Measurements from ENCODE around the gene RAP1A. TPM values are rescaled to one million over a fixed set of nuclear protein-coding genes. Genes with fewer than 3 reads are reported as not detected.

The RAP1A gene
- total RNA-seq, 1 experiment from 2014 or later, result 38.6 TPM

- no peak for DNase-seq (ENCODE audit: low spot score)
- in situ Hi-C loops (cut with HindIII; ENCODE audit: low sequenced_read_pairs), result no loop called here
Observed at GRCh38 chr1:111702504-111703050, 83.0 kb downstream of the RAP1A start.

- DNase-seq (ENCODE audit: low spot score), result no peak
- in situ Hi-C loops (cut with HindIII; ENCODE audit: low sequenced_read_pairs), result no loop called here
Observed at GRCh38 chr1:111704240-111704639, 84.7 kb downstream of the RAP1A start.

- no peak for DNase-seq (ENCODE audit: low spot score)
- in situ Hi-C loops (cut with HindIII; ENCODE audit: low sequenced_read_pairs), result no loop called here
Observed at GRCh38 chr1:111704776-111705175, 85.2 kb downstream of the RAP1A start.

GRCh38 chr1:111705841-111706240, 86.3 kb downstream of the RAP1A start:
- no peak for DNase-seq (ENCODE audit: low spot score)
- in situ Hi-C loops (cut with HindIII; ENCODE audit: low sequenced_read_pairs), result no loop called here

DNA sequence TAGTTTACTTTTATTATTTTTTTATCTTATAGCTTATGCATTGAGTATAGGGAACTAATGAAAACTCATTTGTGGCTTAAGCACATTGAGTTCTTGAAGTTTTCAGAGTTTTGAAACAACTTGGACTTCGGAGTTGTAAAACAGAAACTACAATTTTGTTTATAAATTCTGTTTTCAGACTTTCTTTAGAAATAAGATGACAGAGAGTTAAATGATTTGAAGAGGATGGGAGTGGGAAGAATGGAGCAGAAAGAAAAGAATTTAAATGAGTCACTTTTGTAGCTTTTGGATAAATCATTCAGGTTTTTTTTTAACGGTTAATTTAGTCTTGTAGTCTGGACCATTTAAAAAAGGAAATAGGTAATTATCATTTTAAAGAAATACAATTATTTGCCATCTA, 87.3 kb downstream of the RAP1A start:
- no peak for DNase-seq (ENCODE audit: low spot score)
- in situ Hi-C loops (cut with HindIII; ENCODE audit: low sequenced_read_pairs), result no loop called here

DNA sequence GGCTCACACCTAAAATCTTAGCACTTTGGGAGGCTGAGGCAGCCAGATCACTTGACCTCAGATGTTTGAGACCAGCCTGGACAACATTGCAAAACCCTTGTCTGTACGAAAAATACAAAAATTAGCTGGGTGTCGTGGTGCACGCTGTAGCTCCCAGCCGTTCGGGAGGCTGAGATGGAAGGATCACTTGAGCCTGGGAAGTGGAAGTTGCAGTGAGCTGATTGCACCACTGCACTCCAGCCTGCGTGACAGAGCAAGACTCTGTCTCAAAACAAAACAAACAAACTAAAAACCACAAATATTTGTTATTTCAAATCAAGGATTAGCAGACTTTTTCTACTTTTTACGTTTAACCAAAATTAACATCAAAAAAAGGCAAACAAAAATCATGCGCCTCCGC, 88.3 kb downstream of the RAP1A start:
- DNase-seq (ENCODE audit: low spot score), result no peak
- in situ Hi-C loops (cut with HindIII; ENCODE audit: low sequenced_read_pairs), result no loop called here

- no peak for DNase-seq (ENCODE audit: low spot score)
- in situ Hi-C loops (cut with HindIII; ENCODE audit: low sequenced_read_pairs), result no loop called here
Observed at GRCh38 chr1:111709986-111710385, 90.4 kb downstream of the RAP1A start.

DNA sequence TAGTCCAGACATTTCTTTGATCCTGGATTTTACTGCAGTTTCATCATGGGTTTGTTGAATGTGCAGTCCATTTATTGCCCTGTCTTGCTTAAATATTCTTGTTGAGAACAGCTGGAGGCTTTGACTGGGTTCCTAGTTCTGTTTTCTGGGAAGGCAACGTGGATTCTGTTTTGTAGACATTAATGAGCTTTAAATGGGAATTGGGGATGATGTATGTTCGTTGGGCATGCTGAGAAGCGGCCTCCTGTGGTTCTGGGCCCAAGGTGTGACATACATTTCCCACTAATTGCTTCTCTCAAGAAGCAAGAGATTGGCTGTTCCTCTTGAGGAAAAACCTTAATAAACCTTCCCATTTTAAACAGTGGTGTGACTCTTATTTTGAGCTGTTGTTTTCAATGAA, 96.7 kb downstream of the RAP1A start:
- in situ Hi-C loops (cut with HindIII; ENCODE audit: low sequenced_read_pairs), result no loop called here
- no peak for DNase-seq (ENCODE audit: low spot score)

DNA sequence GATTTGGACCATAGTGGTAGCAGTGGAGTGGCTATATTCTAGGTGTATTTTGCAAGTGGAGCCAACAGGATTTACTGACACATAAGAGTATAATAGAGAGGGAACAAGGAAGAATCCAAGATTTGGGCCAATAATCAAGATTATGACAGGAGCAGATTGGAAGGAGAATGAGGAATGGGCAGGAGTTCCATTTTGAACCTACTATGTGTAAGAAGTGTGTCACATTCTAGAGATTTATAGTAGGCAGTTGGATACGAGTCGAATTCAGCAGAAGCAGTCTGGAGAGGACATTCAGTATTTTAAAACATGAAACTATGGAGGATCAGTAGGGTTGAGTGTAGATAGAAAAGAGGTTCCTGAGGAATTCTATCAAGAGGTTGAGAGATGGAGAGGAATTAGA, 97.9 kb downstream of the RAP1A start:
- no peak for DNase-seq (ENCODE audit: low spot score)

GRCh38 chr1:111719135-111719534, 99.5 kb downstream of the RAP1A start:
- DNase-seq (ENCODE audit: low spot score), result no peak
- in situ Hi-C loops (cut with HindIII; ENCODE audit: low sequenced_read_pairs), result no loop called here

More for the DNA sequence above, 97.9 kb downstream of the RAP1A start:
- in situ Hi-C loops (cut with HindIII; ENCODE audit: low sequenced_read_pairs), result no loop called here

DNA sequence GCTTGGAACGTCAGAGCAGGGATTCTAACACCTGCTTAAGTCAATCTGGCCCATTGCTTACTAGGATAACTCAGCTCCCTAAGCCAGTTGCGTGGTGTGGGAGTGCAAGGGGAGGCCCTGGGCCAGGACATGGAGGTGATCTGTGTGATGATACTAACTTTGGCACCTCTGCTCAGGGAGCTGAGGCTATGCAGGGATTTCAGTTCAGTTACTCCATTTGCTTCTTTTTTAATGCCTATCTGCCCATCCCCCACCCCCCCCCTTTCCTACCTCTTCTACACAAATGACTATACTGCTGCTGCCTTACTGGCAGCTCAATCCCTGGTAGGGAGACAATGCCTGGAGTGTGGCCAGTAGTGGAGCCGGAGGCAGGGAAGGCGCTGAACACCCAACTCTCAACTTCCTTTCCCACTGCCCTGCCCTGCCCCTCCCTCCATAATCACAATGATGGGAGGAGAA, 100.1 kb downstream of the RAP1A start:
- no peak for DNase-seq (ENCODE audit: low spot score)
- in situ Hi-C loops (cut with HindIII; ENCODE audit: low sequenced_read_pairs), result no loop called here

DNA sequence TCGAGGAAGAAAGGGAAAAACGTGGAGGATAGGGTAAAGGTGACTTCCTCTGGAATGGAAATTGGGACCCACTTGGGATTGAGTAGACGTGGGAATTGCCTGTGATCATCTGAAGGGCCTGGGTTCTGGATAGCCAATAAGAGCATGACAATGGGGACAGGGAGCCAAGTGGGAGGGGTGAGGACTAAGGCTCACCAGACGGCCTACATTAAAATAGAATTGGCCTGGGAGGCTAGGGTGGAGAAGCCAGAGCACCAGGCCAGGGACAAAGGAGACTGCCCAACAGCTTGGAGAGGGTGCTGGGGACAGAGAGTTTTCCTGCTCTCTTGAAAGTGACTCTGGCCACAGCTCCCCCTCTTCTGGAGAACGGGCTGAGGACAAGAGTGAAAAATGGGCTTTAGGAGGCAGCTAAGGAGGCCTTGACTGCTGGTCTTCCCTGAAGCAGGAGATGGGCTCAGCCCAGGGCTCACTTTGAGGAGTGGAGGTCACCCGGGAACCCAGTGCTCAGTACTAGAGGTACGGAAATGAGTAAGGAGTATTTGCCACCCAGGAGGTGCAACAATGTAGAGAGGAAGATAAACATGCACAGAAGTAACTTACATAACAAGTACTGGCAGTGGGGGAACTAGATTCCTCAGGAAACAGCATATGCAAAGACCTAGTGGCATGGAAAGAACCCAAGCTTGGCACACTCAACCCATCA, 100.8 kb downstream of the RAP1A start:
- peak; percentile 24 for DNase-seq (ENCODE audit: low spot score)
- in situ Hi-C loops (cut with HindIII; ENCODE audit: low sequenced_read_pairs), result no loop called here

DNA sequence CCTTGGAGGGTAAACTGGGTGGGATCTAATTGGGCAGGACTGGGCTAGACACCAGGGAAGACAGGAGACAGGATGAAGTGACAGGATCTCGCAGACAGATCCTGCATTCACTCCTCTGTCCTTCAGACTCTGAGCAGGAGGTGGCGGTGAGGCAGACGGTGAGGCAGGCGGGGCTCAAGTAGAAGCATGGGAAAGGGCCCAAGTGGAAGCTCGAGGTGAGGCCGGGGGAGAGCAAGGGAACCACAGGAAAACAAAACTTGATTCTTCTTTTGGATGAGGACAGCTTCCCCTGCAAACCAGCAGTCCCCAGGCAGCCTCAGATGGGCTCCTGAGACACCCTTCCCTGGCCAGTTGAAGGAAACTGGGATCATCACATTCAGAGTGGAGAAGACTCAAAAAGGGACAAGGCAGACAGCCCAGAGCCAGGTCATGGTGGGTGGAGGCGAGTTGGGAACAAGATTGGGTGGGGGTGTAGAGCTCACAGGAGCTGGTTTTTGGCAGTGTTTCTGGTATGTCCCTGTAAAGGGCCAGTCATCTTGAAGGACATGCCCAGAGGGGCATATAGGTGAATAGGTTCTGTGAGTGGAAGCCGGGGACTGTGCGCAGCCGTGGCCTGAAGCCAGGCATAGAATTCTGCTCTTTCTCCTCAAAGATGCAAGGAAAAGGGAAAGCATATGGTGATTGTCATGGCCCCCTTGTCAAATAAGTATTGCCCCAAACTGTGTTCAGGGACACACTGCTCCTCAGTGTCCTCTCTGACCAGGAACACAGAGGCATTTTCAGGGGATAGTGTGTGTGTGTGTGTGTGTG, 101.6 kb downstream of the RAP1A start:
- in situ Hi-C loops (cut with HindIII; ENCODE audit: low sequenced_read_pairs), result no loop called here
- DNase-seq (ENCODE audit: low spot score), result peak; percentile 12

GRCh38 chr1:111723091-111723806, 103.7 kb downstream of the RAP1A start:
- no peak for DNase-seq (ENCODE audit: low spot score)
- in situ Hi-C loops (cut with HindIII; ENCODE audit: low sequenced_read_pairs), result no loop called here

DNA sequence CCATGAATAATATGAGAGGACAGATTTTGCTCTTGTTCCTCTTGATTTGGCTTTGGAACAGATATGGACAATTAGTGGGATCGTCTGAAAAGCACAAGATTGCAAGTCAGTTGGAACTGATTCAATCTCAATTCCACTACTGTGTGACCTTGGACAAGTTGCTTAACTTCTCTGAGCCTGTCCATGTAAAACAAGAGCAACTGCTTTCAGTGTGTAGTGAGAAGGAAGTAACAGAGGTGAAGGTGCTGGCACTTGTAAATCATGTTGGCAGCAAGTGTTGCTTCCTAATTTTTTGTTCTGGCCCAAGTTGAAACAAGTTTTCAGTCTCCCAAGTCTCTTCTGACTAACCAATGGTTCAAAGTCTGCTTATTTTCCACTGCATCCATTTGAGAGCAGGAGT, 104.3 kb downstream of the RAP1A start:
- DNase-seq (ENCODE audit: low spot score), result no peak
- in situ Hi-C loops (cut with HindIII; ENCODE audit: low sequenced_read_pairs), result no loop called here

GRCh38 chr1:111725192-111725591, 105.6 kb downstream of the RAP1A start:
- in situ Hi-C loops (cut with HindIII; ENCODE audit: low sequenced_read_pairs), result no loop called here
- DNase-seq (ENCODE audit: low spot score), result peak; percentile 50

- in situ Hi-C loops (cut with HindIII; ENCODE audit: low sequenced_read_pairs), result no loop called here
- no peak for DNase-seq (ENCODE audit: low spot score)
Observed at GRCh38 chr1:111727056-111727455, 107.5 kb downstream of the RAP1A start.

DNA sequence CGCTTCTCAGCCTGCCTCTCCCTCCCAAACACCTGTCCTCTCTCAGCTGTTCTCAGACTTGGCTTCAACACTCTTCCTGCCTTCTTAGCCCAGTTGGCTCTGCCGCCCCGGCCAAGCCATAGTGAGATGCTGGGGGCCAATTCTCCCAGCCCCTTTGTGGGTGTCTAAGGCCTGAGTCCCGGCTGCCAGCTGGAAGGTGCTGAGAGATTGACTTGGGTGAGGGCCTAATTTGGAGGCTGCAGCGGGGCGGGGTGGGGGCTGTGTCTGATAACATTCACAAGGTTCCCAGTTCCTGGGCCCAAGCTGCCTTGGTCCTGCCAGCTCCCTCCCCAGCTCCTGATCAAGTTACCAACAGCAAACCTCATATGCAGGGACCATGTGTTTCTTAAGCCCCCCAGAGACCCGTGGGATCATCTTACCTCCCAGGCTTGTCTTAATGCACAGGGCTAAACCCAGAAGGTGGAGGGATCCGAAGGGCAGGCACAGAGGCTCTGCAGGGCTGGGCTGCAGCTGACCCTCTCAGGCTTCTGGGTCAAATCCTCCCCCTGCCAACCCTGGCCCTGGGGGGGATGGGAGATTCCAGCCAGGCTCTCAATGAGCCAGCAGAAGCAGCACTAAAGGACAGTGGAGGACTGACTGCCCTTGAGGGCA, 109.8 kb downstream of the RAP1A start:
- in situ Hi-C loops (cut with HindIII; ENCODE audit: low sequenced_read_pairs), result no loop called here
- peak; percentile 35 for DNase-seq (ENCODE audit: low spot score)

GRCh38 chr1:111729946-111730681, 110.5 kb downstream of the RAP1A start:
- in situ Hi-C loops (cut with HindIII; ENCODE audit: low sequenced_read_pairs), result no loop called here
- DNase-seq (ENCODE audit: low spot score), result no peak

All from G401 (cell line).